AG04450 (cell line): ENCODE results near the gene GRIFIN. TPM values are rescaled to one million over a fixed set of nuclear protein-coding genes. Genes with fewer than 3 reads are reported as not detected.

ENCODE experiments used
- CTCF ChIA-PET: fragments of 300-600, 350-600 bp; formaldehyde crosslinking; extraction: SDS; loops from one replicate; lab custom pipeline; 2022; ENCODE audit warnings: antibody characterized with exemption, inconsistent platforms; lab: Charles Lee
- POLR2A ChIA-PET: fragments of 350-600 bp; formaldehyde crosslinking; extraction: SDS; loops from one replicate; lab custom pipeline; 2021; ENCODE audit warnings: antibody characterized with exemption, inconsistent platforms; lab: Yijun Ruan, JAX
- DNase-seq: peaks from one replicate; pipeline ENCODE4 v3.0.0-alpha.2; 2011; ENCODE audit warnings: low read depth, low spot score
- H3K27ac ChIP-seq: one replicate; pipeline ENCODE4 v1.5.1; 2012; ENCODE audit warnings: low read depth, low read length, control low read depth
- H3K27me3 ChIP-seq: one replicate; pipeline ENCODE4 v1.6.0; 2012; ENCODE audit warnings: low read length; ENCODE audit not compliant: control insufficient read depth, insufficient read depth
- H3K4me3 ChIP-seq: 2 replicates; pipeline ENCODE4 v1.5.1; 2011; ENCODE audit warnings: mild to moderate bottlenecking, low read depth, low read length, control low read depth
- H3K9me3 ChIP-seq: 2 replicates; pipeline ENCODE4 v1.5.1; 2012; ENCODE audit warnings: low read length; ENCODE audit not compliant: control insufficient read depth, insufficient read depth
- polyA plus RNA-seq: library from polyadenylated mRNA; depleted of rRNA; stranded (reverse); fragments of >200 nt; gene quantifications from 2 replicates; pipeline ENCODE4 v1.2.3, GENCODE V29; 2011
- TF ChIP-seq, protein P1 (sequence below): IDR thresholded peaks from 2 replicates; pipeline ENCODE4 v1.5.1; 2011; ENCODE audit warnings: low read depth, low read length, control low read depth, inconsistent platforms

GRIFIN gene
- polyA plus RNA-seq, 1 experiment: not detected

DNA sequence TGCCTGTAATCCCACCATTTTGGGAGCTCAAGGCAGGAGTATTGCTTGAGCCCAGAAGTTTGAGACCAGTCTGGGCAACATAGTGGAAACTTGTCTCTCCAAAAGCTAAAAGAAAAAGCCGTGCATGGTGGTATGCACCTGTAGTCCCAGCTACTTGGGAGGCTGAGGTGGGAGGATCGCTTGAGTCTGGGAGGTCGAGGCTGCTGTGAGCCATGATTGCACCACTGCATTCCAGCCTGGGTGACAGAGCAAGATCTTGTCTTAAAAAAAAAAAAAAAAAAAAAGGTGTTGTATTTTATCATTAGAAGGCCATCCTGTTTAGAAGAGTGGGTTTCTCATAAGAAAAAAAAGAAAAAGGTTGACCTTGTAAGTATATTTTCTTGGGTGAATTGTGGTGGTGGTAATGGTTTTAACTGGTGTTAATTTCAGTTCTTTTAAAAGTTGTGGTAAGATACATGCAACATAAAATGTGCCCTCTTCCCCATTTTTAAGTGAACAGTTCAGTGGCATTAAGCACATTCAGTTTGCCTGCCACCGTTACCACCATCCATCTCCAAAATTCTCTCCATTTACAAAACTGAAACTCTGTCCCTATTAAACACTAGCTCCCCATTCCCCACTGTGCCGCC lies 34.7 kb downstream of the GRIFIN start:
- TF ChIP-seq, protein P1, sequence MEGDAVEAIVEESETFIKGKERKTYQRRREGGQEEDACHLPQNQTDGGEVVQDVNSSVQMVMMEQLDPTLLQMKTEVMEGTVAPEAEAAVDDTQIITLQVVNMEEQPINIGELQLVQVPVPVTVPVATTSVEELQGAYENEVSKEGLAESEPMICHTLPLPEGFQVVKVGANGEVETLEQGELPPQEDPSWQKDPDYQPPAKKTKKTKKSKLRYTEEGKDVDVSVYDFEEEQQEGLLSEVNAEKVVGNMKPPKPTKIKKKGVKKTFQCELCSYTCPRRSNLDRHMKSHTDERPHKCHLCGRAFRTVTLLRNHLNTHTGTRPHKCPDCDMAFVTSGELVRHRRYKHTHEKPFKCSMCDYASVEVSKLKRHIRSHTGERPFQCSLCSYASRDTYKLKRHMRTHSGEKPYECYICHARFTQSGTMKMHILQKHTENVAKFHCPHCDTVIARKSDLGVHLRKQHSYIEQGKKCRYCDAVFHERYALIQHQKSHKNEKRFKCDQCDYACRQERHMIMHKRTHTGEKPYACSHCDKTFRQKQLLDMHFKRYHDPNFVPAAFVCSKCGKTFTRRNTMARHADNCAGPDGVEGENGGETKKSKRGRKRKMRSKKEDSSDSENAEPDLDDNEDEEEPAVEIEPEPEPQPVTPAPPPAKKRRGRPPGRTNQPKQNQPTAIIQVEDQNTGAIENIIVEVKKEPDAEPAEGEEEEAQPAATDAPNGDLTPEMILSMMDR: no peak
- Histone ChIP-seq H3K27me3 (no peaks in the 10 kb centered on the region), H3K4me3 (no peak overlapping the region), H3K9me3 (peaks cover 2% of the 10 kb centered on the region; the same call in 1 of the 2 replicates), H3K27ac (no peak overlapping the region)
- DNase-seq: no peak
- ChIA-PET CTCF (interaction anchor here (1.5 kb wide), 1 partner anchor 9 kb away, joined by 6 read pairs; no protein-coding TSS in a partner anchor), POLR2A (no interaction called here)

DNA sequence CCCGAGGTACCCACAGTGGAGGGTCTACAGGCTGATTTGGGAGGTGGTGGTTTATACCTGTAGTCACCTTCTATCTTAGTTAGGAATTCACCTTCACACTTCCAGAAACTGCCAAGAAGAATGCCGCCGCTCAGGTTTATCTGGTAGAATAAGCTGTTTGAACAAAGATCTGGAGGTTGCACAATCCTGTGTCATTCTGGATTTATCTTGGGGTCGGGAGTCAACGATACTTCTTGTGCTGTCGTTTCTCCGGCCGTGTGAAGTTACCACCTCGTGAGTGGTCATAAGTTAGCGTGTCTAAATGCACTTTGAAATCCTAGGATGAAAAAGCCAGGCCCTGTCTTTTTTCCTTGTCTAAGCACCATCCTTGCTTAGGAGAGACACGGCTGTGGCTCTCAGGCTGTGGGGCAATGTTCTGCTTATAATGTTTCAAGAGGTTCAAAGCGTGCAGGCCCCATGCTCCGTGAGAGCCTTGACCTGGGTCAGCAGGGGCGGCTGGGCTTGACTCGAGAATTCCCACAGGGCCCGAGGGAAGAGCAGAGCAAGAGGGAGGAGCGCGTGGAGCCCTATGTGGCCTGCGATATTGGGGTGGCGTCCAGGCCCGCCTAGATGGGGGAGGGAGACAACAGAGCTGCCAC lies 35.5 kb downstream of the GRIFIN start:
- no peaks in the 10 kb centered on the region for H3K27me3 ChIP-seq
- CTCF ChIA-PET: interaction anchor here (1.5 kb wide), 1 partner anchor 10 kb away, joined by 6 read pairs; no protein-coding TSS in a partner anchor
- no peak overlapping the region for H3K4me3 ChIP-seq
- no peak overlapping the region for H3K27ac ChIP-seq
- no peak for DNase-seq
- POLR2A ChIA-PET: no interaction called here
- H3K9me3 ChIP-seq: peaks cover 2% of the 10 kb centered on the region; the same call in 1 of the 2 replicates
- TF ChIP-seq, protein P1: no peak

DNA sequence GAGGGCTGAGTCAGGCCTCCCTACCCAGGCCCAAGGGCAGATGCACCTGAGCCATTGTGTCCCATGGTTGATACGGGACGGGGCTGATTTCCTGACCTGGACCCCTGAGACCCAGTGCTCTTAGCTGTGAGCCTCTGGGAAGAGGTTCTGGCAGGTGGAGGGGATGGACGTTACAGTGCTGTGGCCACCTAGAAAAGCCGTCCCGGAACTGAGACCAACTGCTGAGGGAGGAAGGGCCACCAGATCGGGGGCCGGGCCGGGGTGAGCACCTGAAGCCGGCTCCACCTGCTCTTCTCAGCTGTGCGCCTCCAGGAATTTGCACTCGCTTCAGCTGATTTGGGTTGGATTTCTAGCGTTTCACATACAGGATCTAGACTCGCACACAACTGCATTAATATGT lies 37.4 kb downstream of the GRIFIN start:
- Histone ChIP-seq H3K27me3 (no peaks in the 10 kb centered on the region), H3K4me3 (no peak overlapping the region), H3K9me3 (peaks cover 2% of the 10 kb centered on the region; the same call in 1 of the 2 replicates), H3K27ac (no peak overlapping the region)
- TF ChIP-seq, protein P1: no peak
- CTCF ChIA-PET: no interaction called here
- POLR2A ChIA-PET: no interaction called here
- no peak for DNase-seq

DNA sequence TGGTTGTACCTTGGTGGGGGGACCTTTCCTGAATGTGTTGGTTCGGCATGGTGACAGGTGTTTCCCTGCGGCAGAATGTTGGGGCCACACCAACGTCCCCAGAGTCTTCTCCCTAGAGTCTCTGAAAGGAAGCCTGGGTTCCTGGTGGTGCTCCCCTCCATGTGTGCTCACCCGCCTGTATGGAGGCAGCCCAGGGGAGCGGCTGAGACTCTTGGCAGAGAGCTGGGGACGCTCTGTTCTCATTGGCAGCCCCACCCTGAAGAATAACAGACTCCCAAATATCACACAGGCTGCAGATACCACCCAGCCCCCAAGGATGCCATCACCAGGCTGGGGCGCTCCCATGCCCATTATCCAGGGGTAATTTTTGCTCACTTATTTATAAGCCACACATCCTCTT lies 38.0 kb downstream of the GRIFIN start:
- no peak for DNase-seq
- TF ChIP-seq, protein P1: no peak
- ChIA-PET POLR2A (no interaction called here), CTCF (no interaction called here)
- Histone ChIP-seq H3K27me3 (no peaks in the 10 kb centered on the region), H3K9me3 (peaks cover 7% of the 10 kb centered on the region), H3K27ac (no peak overlapping the region), H3K4me3 (no peak overlapping the region)

DNA sequence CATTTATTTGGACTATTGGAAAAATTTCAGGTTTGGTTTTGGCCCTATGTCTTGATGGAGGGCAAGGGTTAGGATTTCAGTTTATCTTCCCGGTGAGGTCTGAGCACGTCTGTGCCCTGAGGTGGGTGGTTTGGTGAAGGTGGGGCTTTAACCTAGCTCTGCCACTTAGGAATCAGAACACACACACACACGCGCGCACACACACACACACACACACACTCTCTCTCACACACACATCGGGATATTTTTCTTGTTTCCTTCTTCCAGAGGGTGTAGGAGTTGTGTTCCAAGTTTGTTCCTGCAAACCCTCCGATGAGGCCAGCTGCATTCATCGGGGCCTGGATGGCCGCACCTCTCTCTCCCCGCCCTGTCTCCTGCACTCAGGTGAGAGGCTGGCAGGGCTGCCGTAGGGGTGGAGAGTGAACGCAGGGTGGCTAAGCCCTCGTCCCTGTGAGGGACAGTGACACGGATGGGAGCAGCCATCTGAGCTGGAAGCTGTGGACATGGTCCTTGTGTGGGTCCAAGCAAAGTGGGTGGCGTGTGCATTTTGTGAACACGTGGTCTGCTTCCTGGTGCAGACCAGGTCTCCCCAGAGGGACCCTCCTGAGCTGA lies 38.6 kb downstream of the GRIFIN start:
- Histone ChIP-seq H3K4me3 (no peak overlapping the region), H3K9me3 (peaks cover 13% of the 10 kb centered on the region), H3K27ac (no peak overlapping the region), H3K27me3 (no peaks in the 10 kb centered on the region)
- POLR2A ChIA-PET: no interaction called here
- TF ChIP-seq, protein P1: no peak
- CTCF ChIA-PET: no interaction called here
- DNase-seq: no peak
